H1 (cell line): ENCODE data around the gene GMPR. TPM values are rescaled to one million over a fixed set of nuclear protein-coding genes. Genes with fewer than 3 reads are reported as not detected.

Source experiments
- CTCF ChIA-PET: fragments of 300-600 bp; sonication (Branson Sonifier 250); formaldehyde crosslinking; loops from one replicate; lab custom pipeline; 2021; ENCODE audit not compliant: partially characterized antibody; lab: Charles Lee
- POLR2A ChIA-PET: fragments of 300-600 bp; sonication (Branson Sonifier 250); formaldehyde crosslinking; loops from one replicate; lab custom pipeline; 2021; ENCODE audit warnings: inconsistent platforms; ENCODE audit not compliant: partially characterized antibody; lab: Charles Lee
- DNase-seq, 2 experiments: peaks; one replicate each; pipeline versions ENCODE4 v3.0.0 to v3.0.0-alpha.2; 2010 to 2022; ENCODE audit warnings: low spot score in 2 of 2, low read depth in 1 of 2, mixed read lengths in 1 of 2
- FAIRE-seq: peaks from 2 replicates; lab custom pipeline; 2011; peaks lifted over from hg19 to GRCh38; lab: Jason Lieb, UNC
- H2AFZ ChIP-seq: 2 replicates; pipeline ENCODE4 v1.8.1; 2012; ENCODE audit warnings: low read length, inconsistent platforms
- H2AK5ac ChIP-seq: 2 replicates; pipeline ENCODE4 v1.6.1; 2013; ENCODE audit warnings: low read depth, low read length
- H2BK120ac ChIP-seq: replicated peaks from 2 replicates; pipeline ENCODE3; 2013; ENCODE audit warnings: low read depth, low read length, inconsistent platforms
- H2BK12ac ChIP-seq: 2 replicates; pipeline ENCODE4 v1.6.1; 2013; ENCODE audit warnings: low read depth, low read length
- H2BK15ac ChIP-seq: 2 replicates; pipeline ENCODE4 v1.6.1; 2013; ENCODE audit warnings: low read length
- H2BK20ac ChIP-seq: 2 replicates; pipeline ENCODE4 v1.6.1; 2013; ENCODE audit warnings: low read length
- H2BK5ac ChIP-seq: 2 replicates; pipeline ENCODE4 v1.6.1; 2013; ENCODE audit warnings: low read depth, low read length
- H3K14ac ChIP-seq: 2 replicates; pipeline ENCODE4 v1.6.1; 2013; ENCODE audit warnings: inconsistent platforms; ENCODE audit not compliant: insufficient read length
- H3K18ac ChIP-seq: 2 replicates; pipeline ENCODE4 v1.6.1; 2013; ENCODE audit warnings: low read length; ENCODE audit errors: extremely low read depth
- H3K23ac ChIP-seq: 2 replicates; pipeline ENCODE4 v1.6.1; 2013; ENCODE audit warnings: inconsistent platforms; ENCODE audit not compliant: insufficient read length
- H3K23me2 ChIP-seq: 2 replicates; pipeline ENCODE4 v1.6.1; 2013; ENCODE audit warnings: low read depth, low read length
- H3K27ac ChIP-seq: 2 replicates; pipeline ENCODE4 v1.6.1; 2011; ENCODE audit warnings: low read depth, low read length, inconsistent platforms
- H3K27me3 ChIP-seq, 4 experiments: replicated peaks in 1 of 4; 1 replicate in 1 of 4; 2 replicates in 3 of 4; pipeline versions ENCODE4 v1.6.1 to v1.8.1; 2011 to 2013; ENCODE audit warnings: low read length in 3 of 4, mild to moderate bottlenecking in 3 of 4, inconsistent platforms in 2 of 4, mixed read lengths in 2 of 4, moderate library complexity in 1 of 4; ENCODE audit not compliant: control insufficient read depth in 3 of 4, insufficient read depth in 3 of 4; ENCODE audit errors: extremely low read depth in 1 of 4
- H3K36me3 ChIP-seq, 4 experiments: 2 replicates each; pipeline versions ENCODE4 v1.6.1 to v1.8.1; 2011 to 2013; ENCODE audit warnings: mild to moderate bottlenecking in 4 of 4, low read length in 3 of 4, moderate library complexity in 2 of 4, control low read depth in 1 of 4, inconsistent platforms in 1 of 4; ENCODE audit not compliant: insufficient read depth in 4 of 4, control insufficient read depth in 2 of 4
- H3K4ac ChIP-seq: replicated peaks from 2 replicates; pipeline ENCODE3; 2013; ENCODE audit warnings: low read length, low read depth, mixed read lengths, inconsistent platforms; ENCODE audit not compliant: insufficient read length
- H3K4me1 ChIP-seq, 4 experiments: replicated peaks in 1 of 4; 1 replicate in 1 of 4; 2 replicates in 3 of 4; pipeline versions ENCODE4 v1.6.1 to v1.8.1; 2011 to 2013; ENCODE audit warnings: low read length in 3 of 4, inconsistent platforms in 2 of 4, mixed read lengths in 1 of 4; ENCODE audit not compliant: insufficient read depth in 4 of 4, control insufficient read depth in 3 of 4
- H3K4me2 ChIP-seq, 2 experiments: 2 replicates each; pipeline versions ENCODE4 v1.6.1 to v1.8.1; 2011 to 2013; ENCODE audit warnings: low read depth in 2 of 2, low read length in 2 of 2, control low read depth in 1 of 2, inconsistent platforms in 1 of 2, mild to moderate bottlenecking in 1 of 2; ENCODE audit not compliant: insufficient read depth in 1 of 2
- H3K4me3 ChIP-seq, 4 experiments: fragments of 200-600, 300-600 bp in 1 of 4; sonication (generic), shearing (Covaris generic), sonication (Bioruptor Twin) in 1 of 4; 2 replicates each; pipeline versions ENCODE4 v1.5.1 to v1.8.1; 2011 to 2016; ENCODE audit warnings: low read length in 4 of 4, low read depth in 3 of 4, control low read depth in 2 of 4, inconsistent platforms in 2 of 4, mild to moderate bottlenecking in 2 of 4, mixed read lengths in 1 of 4, moderate library complexity in 1 of 4; ENCODE audit not compliant: insufficient read depth in 2 of 4; ENCODE audit errors: extremely low read depth in 1 of 4
- H3K56ac ChIP-seq: replicated peaks from 2 replicates; pipeline ENCODE3; 2013; ENCODE audit warnings: low read depth, mild to moderate bottlenecking, mixed read lengths, low read length, inconsistent platforms; ENCODE audit not compliant: insufficient read length
- H3K79me1 ChIP-seq: 2 replicates; pipeline ENCODE4 v1.6.1; 2013; ENCODE audit warnings: low read depth, low read length, control low read depth
- H3K79me2 ChIP-seq, 2 experiments: 2 replicates each; pipeline versions ENCODE4 v1.6.1 to v1.8.1; 2012 to 2013; ENCODE audit warnings: low read length in 2 of 2, mild to moderate bottlenecking in 2 of 2, inconsistent platforms in 1 of 2; ENCODE audit not compliant: insufficient read depth in 2 of 2, control insufficient read depth in 1 of 2
- H3K9ac ChIP-seq, 4 experiments: replicated peaks in 1 of 4; 1 replicate in 1 of 4; 2 replicates in 3 of 4; pipeline versions ENCODE4 v1.6.1 to v1.8.1; 2011 to 2013; ENCODE audit warnings: low read depth in 3 of 4, low read length in 3 of 4, control low read depth in 2 of 4, mild to moderate bottlenecking in 2 of 4, moderate library complexity in 2 of 4, inconsistent platforms in 1 of 4; ENCODE audit errors: extremely low read depth in 1 of 4
- H3K9me3 ChIP-seq, 2 experiments: 2 replicates each; pipeline versions ENCODE4 v1.6.1 to v1.8.1; 2012 to 2013; ENCODE audit warnings: mild to moderate bottlenecking in 2 of 2, moderate library complexity in 2 of 2, control low read depth in 1 of 2, inconsistent platforms in 1 of 2, low read depth in 1 of 2, low read length in 1 of 2, mixed read lengths in 1 of 2; ENCODE audit not compliant: insufficient read depth in 2 of 2
- H4K20me1 ChIP-seq, 2 experiments: replicated peaks in 1 of 2; 2 replicates each; pipeline versions ENCODE3 to v1.8.1; 2011 to 2013; ENCODE audit warnings: inconsistent platforms in 2 of 2, low read length in 2 of 2, mild to moderate bottlenecking in 1 of 2; ENCODE audit not compliant: insufficient read depth in 2 of 2, control insufficient read depth in 1 of 2
- H4K5ac ChIP-seq: 2 replicates; pipeline ENCODE4 v1.6.1; 2013; ENCODE audit warnings: low read length, low read depth, mixed read lengths, inconsistent platforms; ENCODE audit not compliant: insufficient read length
- H4K8ac ChIP-seq: 2 replicates; pipeline ENCODE4 v1.8.0; 2013; ENCODE audit warnings: mild to moderate bottlenecking, moderate library complexity, low read length, inconsistent platforms; ENCODE audit not compliant: insufficient read depth; ENCODE audit errors: extremely low read depth
- H4K91ac ChIP-seq: replicated peaks from 2 replicates; pipeline ENCODE3; 2013; ENCODE audit warnings: low read length, mixed read lengths, inconsistent platforms; ENCODE audit not compliant: insufficient read length
- ATF2 ChIP-seq: IDR thresholded peaks from 2 replicates; pipeline ENCODE4 v1.6.1; 2012; ENCODE audit warnings: low read length, inconsistent platforms
- ATF3 ChIP-seq: IDR thresholded peaks from 2 replicates; pipeline ENCODE4 v1.6.1; 2011; ENCODE audit warnings: low read depth, mild to moderate bottlenecking, low read length; ENCODE audit not compliant: insufficient read depth
- BACH1 ChIP-seq: IDR thresholded peaks from 2 replicates; pipeline ENCODE4 v1.6.1; 2012; ENCODE audit warnings: low read length, improper control_type of control experiment
- CTBP2 ChIP-seq: IDR thresholded peaks from 2 replicates; pipeline ENCODE4 v1.7.0; 2011; ENCODE audit warnings: borderline replicate concordance, mild to moderate bottlenecking, moderate library complexity, mixed read lengths, low read length; ENCODE audit not compliant: insufficient read depth, insufficient read length
- JUN ChIP-seq: IDR thresholded peaks from 2 replicates; pipeline ENCODE4 v1.6.1; 2011; ENCODE audit warnings: low read depth, mild to moderate bottlenecking, improper control_type of control experiment, low read length
- TAF7 ChIP-seq: optimal IDR thresholded peaks from 2 replicates; pipeline ENCODE3; 2011; ENCODE audit warnings: low read depth, mild to moderate bottlenecking, inconsistent platforms, low read length, moderate library complexity, borderline replicate concordance
- TEAD4 ChIP-seq: IDR thresholded peaks from 2 replicates; pipeline ENCODE4 v1.6.1; 2012; ENCODE audit warnings: low read depth, low read length, inconsistent platforms, mixed read lengths
- WGBS, 2 experiments: shearing (Covaris generic) in 1 of 2; methylation state at CpG; one replicate each; pipeline versions ENCODE4 v1.1.6 to v1.1.7; 2013 to 2015; ENCODE audit warnings: low lambda C conversion rate in 2 of 2, mixed read lengths in 2 of 2, inconsistent platforms in 1 of 2, low coverage in 1 of 2, missing lambda C conversion rate in 1 of 2; ENCODE audit not compliant: insufficient replicate concordance in 2 of 2, insufficient coverage in 1 of 2, insufficient read length in 1 of 2; ENCODE audit errors: extremely low coverage in 1 of 2, missing lambda C conversion rate in 1 of 2; 5-methylcytosine and 5-hydroxymethylcytosine counted together
- polyA plus RNA-seq, 7 experiments: library from polyadenylated mRNA; depleted of rRNA in 3 of 7; stranded (reverse) in 5 of 7; unstranded in 2 of 7; fragments of >200 nt in 5 of 7; fragments of 200-250 nt in 2 of 7; gene quantifications; 1 replicate in 5 of 7; 2 replicates in 1 of 7; 4 replicates in 1 of 7; pipeline versions ENCODE4 v1.2.1 to v1.2.3, GENCODE V29; 2011 to 2013; ENCODE audit warnings: missing spikeins in 2 of 7, mixed read lengths in 2 of 7
- total RNA-seq: library from RNA; stranded (reverse); fragmentation: NEBNext Ultra II Directional; extraction: Animal tissue kit (Norgen Biotek cat#: 25700); gene quantifications from 2 replicates; pipeline ENCODE4 v1.2.1, GENCODE V29; 2021

GMPR gene
- total and polyA plus RNA-seq, 2 of the 8 experiments (the other 6 are each of a cell fraction or from before 2014, with no cell fraction given), result 0.99 to 1.2 TPM

- Histone ChIP-seq H2BK20ac (no peak overlapping the region), H2AFZ (no peak overlapping the region), H4K91ac (no peak overlapping the region), H3K23ac (no peak overlapping the region), H2BK15ac (no peak overlapping the region), H2BK12ac (no peak overlapping the region), H3K23me2 (no peaks in the 10 kb centered on the region), H4K8ac (no peak overlapping the region), H3K27me3 (no peaks in the 10 kb centered on the region), H2AK5ac (no peak overlapping the region), H2BK5ac (no peak overlapping the region), H3K9ac (no peak overlapping the region), H3K36me3 (no peaks in the 10 kb centered on the region), H3K27ac (no peak overlapping the region), H3K18ac (no peak overlapping the region), H3K56ac (no peak overlapping the region), H3K9me3 (no peaks in the 10 kb centered on the region), H4K20me1 (no peaks in the 10 kb centered on the region), H3K79me2 (no peaks in the 10 kb centered on the region), H3K4me2 (no peak overlapping the region), H3K14ac (no peak overlapping the region), H3K4me3 (no peak overlapping the region), H4K5ac (no peak overlapping the region), H2BK120ac (no peak overlapping the region), H3K79me1 (no peaks in the 10 kb centered on the region), H3K4ac (no peak overlapping the region), H3K4me1 (peaks cover 0 to 3% (median under 1%) of the 10 kb centered on the region in 4 experiments; a peak in 2 of 7 replicates)
- WGBS, 2 experiments, result 89% methylated on average over 6 of the region's 6 CpGs; no CpG with 5 or more reads in 1 of the 2 experiments
- ChIA-PET POLR2A (interaction anchor here (1.2 kb wide), 1 partner anchor 18 kb away, joined by 3 read pairs; no protein-coding TSS in a partner anchor), CTCF (interaction anchor here (0.6 to 9.7 kb wide), 11 partner anchors 12 to 175 kb away, joined by 3 to 92 read pairs (median 4); no protein-coding TSS in a partner anchor)
- DNase-seq (no peak), FAIRE-seq (no peak)
- TF ChIP-seq JUN (no peak), TAF7 (no peak), TEAD4 (no peak), CTBP2 (no peak), ATF2 (no peak), BACH1 (no peak), ATF3 (no peak)
Observed at GRCh38 chr6:16336911-16337294, 98.5 kb downstream of the GMPR start.
